Measurements from ENCODE around the gene CYGB.

CYGB gene

DNA sequence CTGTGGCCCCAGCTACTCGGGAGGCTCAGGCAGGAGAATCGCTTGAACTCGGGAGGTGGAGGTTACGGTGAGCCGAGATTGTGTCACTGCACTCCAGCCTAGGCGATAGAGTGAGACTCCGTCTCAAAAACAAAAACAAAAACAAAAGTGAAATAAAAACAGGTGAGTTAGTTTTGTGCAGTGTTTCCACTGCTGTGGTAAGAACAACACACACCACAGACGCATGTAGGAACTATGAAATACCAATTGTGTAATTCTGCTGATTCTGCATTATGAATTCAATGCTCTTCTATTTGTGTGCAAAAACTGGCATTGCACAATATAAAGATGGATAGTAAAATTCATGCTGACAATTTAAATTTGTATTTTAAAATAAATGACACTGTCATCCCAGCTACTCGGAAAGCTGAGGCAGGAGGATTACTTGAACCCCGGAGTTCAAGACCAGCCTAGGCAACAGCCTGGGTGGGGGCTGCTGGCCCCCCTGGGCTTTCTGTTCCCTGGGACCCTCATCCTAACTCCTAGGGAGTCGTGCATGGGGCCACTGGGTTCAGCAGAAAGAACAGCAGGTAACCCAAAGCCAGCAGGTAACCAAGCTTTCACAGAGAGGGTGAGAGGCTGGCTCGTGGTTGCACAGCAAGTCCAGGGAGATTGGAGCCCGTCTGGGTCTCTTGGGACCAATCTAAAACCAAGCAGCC is 25.7 kb downstream of the CYGB start:
- TF ChIP-seq, protein P1, sequence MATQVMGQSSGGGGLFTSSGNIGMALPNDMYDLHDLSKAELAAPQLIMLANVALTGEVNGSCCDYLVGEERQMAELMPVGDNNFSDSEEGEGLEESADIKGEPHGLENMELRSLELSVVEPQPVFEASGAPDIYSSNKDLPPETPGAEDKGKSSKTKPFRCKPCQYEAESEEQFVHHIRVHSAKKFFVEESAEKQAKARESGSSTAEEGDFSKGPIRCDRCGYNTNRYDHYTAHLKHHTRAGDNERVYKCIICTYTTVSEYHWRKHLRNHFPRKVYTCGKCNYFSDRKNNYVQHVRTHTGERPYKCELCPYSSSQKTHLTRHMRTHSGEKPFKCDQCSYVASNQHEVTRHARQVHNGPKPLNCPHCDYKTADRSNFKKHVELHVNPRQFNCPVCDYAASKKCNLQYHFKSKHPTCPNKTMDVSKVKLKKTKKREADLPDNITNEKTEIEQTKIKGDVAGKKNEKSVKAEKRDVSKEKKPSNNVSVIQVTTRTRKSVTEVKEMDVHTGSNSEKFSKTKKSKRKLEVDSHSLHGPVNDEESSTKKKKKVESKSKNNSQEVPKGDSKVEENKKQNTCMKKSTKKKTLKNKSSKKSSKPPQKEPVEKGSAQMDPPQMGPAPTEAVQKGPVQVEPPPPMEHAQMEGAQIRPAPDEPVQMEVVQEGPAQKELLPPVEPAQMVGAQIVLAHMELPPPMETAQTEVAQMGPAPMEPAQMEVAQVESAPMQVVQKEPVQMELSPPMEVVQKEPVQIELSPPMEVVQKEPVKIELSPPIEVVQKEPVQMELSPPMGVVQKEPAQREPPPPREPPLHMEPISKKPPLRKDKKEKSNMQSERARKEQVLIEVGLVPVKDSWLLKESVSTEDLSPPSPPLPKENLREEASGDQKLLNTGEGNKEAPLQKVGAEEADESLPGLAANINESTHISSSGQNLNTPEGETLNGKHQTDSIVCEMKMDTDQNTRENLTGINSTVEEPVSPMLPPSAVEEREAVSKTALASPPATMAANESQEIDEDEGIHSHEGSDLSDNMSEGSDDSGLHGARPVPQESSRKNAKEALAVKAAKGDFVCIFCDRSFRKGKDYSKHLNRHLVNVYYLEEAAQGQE (IDR thresholded peaks at IDR 0.05; ENCODE audit: insufficient read depth in 1 of 2, low read depth in 2 of 2, low read length in 2 of 2), result no peak
- TF ChIP-seq SIN3A (IDR thresholded peaks at IDR 0.05; ENCODE audit: borderline replicate concordance, insufficient read depth, low read length), result no peak
- TF ChIP-seq TAF1 (IDR thresholded peaks at IDR 0.05; ENCODE audit: borderline replicate concordance, insufficient read depth, low read length), result no peak
- no peak for TF ChIP-seq FOXP2 (optimal IDR thresholded peaks at IDR 0.05; ENCODE audit: borderline replicate concordance, extremely low read depth, extremely low read length, insufficient read depth)
- TF ChIP-seq POLR2AphosphoS5 (IDR thresholded peaks at IDR 0.05; ENCODE audit: low read depth, low read length), result no peak

DNA sequence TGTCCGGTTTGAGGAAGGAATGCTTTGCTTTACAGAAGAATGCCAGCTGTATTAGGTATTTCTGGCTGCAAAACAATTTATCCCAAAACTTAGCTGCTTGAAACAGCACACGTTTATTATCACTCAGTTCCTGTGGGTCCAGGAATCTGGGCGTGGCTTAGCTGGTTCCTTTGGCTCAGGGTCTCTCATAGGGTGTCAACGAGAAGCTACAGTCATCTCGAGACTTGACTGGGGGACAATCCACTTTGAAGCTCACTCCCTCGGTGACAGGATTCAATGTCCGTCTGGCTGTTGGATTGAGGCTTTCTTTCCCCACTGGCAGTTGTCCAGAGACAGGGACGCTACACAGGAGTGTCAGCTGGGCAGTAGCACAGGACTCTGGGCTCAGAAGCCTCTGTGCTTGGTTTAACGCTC is 26.7 kb downstream of the CYGB start:
- no peak for TF ChIP-seq TAF1 (IDR thresholded peaks at IDR 0.05; ENCODE audit: borderline replicate concordance, insufficient read depth, low read length)
- TF ChIP-seq, protein P1 (IDR thresholded peaks at IDR 0.05; ENCODE audit: insufficient read depth in 1 of 2, low read depth in 2 of 2, low read length in 2 of 2), result no peak
- no peak for TF ChIP-seq FOXP2 (optimal IDR thresholded peaks at IDR 0.05; ENCODE audit: borderline replicate concordance, extremely low read depth, extremely low read length, insufficient read depth)
- TF ChIP-seq POLR2AphosphoS5 (IDR thresholded peaks at IDR 0.05; ENCODE audit: low read depth, low read length), result no peak
- TF ChIP-seq SIN3A (IDR thresholded peaks at IDR 0.05; ENCODE audit: borderline replicate concordance, insufficient read depth, low read length), result no peak

DNA sequence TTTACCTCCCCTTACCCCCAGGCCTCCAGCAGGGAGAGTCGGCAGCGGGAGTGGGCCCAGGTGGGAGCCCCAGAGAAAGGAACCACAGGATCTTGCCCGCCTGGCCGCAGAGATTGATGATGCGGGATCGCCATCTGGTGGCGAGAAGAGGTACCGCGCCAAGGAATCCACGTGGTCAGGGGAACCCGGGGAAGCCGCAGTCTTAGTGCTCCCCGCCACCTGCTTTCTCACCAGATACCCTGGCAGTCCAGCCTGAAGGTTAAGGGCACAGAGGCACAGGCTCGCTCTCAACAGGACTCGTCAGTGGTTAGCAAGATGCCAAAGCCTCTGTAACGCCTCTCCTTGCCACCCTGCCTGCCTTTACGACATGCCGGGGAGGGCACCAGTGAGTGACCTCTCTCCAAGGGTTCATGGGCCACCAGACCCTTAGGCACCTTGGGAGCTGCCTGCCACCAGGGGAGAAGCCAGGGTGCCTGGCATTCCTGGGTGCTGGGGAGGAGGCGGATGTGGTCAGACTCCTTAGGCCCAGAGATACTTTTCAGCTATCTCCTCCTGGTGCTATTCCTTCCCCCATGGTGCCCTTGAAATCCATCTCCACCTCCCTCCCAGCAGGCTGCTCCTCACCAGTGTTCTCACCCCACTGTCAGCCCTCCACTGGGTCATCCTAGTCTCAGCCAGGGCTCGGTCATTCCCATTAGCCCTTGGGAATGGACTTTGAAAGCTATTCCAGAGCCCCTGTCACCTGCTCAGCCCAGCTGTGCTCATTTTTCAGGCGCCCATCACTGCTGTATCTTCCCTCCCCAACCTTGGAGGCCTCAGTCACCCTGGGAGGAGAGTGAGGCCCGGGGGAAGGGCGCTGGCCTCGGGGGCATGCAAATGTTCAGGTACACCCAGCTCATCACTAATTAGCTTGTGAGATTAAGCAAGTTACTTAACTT is 30.8 kb downstream of the CYGB start:
- TF ChIP-seq, protein P1 (IDR thresholded peaks at IDR 0.05; ENCODE audit: insufficient read depth in 1 of 2, low read depth in 2 of 2, low read length in 2 of 2), result 0 out of 4 replicates have a peak, but pooled peaks of 1 of the 2 experiments have one; percentile 13
- TF ChIP-seq POLR2AphosphoS5 (IDR thresholded peaks at IDR 0.05; ENCODE audit: low read depth, low read length), result no peak
- no peak for TF ChIP-seq TAF1 (IDR thresholded peaks at IDR 0.05; ENCODE audit: borderline replicate concordance, insufficient read depth, low read length)
- no peak for TF ChIP-seq FOXP2 (optimal IDR thresholded peaks at IDR 0.05; ENCODE audit: borderline replicate concordance, extremely low read depth, extremely low read length, insufficient read depth)

DNA sequence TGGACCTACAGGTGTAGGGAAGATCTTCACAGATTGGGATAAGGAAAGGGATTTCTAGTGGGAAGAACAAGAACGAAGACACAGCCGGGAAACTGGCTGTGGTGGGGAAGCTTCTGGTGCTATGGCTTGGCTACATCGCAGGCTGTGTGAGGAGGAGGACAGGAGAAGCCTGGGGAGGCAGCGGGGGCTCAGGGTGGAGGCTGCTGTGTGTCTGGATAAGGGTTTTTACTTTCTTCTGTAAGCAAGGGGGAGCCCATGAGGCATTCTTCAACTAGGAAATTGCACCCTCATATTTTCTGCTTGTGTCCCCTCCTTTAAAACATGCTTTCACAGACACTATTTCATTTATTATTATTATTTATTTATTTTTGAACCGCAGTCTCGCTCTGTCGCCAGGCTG is 33.4 kb downstream of the CYGB start:
- TF ChIP-seq, protein P1 (IDR thresholded peaks at IDR 0.05; ENCODE audit: insufficient read depth in 1 of 2, low read depth in 2 of 2, low read length in 2 of 2), result no peak
- TF ChIP-seq SIN3A (IDR thresholded peaks at IDR 0.05; ENCODE audit: borderline replicate concordance, insufficient read depth, low read length) (no peak), POLR2AphosphoS5 (IDR thresholded peaks at IDR 0.05; ENCODE audit: low read depth, low read length) (no peak), TAF1 (IDR thresholded peaks at IDR 0.05; ENCODE audit: borderline replicate concordance, insufficient read depth, low read length) (no peak), FOXP2 (optimal IDR thresholded peaks at IDR 0.05; ENCODE audit: borderline replicate concordance, extremely low read depth, extremely low read length, insufficient read depth) (no peak)
